ENCODE results near the gene CMTM8. TPM values are rescaled to one million over a fixed set of nuclear protein-coding genes. Genes with fewer than 3 reads are reported as not detected.

Gene CMTM8
- total and polyA plus RNA-seq, 2 experiments from 2014 or later = 19.9 to 24.5 TPM

- TF ChIP-seq ZNF462 (CRISPR knock-in tag; IDR thresholded peaks at IDR 0.05) (no peak), STAT1 (IDR thresholded peaks at IDR 0.05; ENCODE audit: unreplicated experiment) (no peak), ETS1 (IDR thresholded peaks at IDR 0.05) (no peak), ZNF331 (CRISPR knock-in tag; IDR thresholded peaks at IDR 0.05; ENCODE audit: low read depth) (no peak), CTCF (conservative IDR thresholded peaks at IDR 0.05; ENCODE audit: low read depth in 2 of 2) (no peak)
Measured at GRCh38 chr3:32297366-32297765, 58.9 kb downstream of the CMTM8 start (continued).

GRCh38 chr3:32301426-32301825 lies 62.9 kb downstream of the CMTM8 start:
- H3K36me3 Mint-ChIP-seq (ENCODE audit: low read depth) = no peaks in the 10 kb centered on the region
- peaks cover 54% of the 10 kb centered on the region for H3K4me1 Mint-ChIP-seq
- TF ChIP-seq EZH2phosphoT487 (IDR thresholded peaks at IDR 0.05; ENCODE audit: unreplicated experiment) = no peak
- no peak for TF ChIP-seq EZH2 (IDR thresholded peaks at IDR 0.05; ENCODE audit: low read depth, unreplicated experiment)
- TF ChIP-seq ETS1 (IDR thresholded peaks at IDR 0.05) = no peak
- no peak overlapping the region for H3K4me3 Mint-ChIP-seq
- no peak overlapping the region for H3K4me3 ChIP-seq
- H3K27me3 ChIP-seq (ENCODE audit: insufficient read depth) = no peaks in the 10 kb centered on the region
- no peak overlapping the region for H3K27ac Mint-ChIP-seq
- peaks cover under 1% of the 10 kb centered on the region; the same call in 1 of the 2 replicates for H3K9me2 ChIP-seq (ENCODE audit: insufficient read depth)
- no peaks in the 10 kb centered on the region for H3K36me3 ChIP-seq (ENCODE audit: insufficient read depth)
- H3K4me1 ChIP-seq (ENCODE audit: insufficient read depth) = peaks cover 36% of the 10 kb centered on the region
- H3K79me2 ChIP-seq (replicated peaks; ENCODE audit: insufficient read depth) = peaks cover 4% of the 10 kb centered on the region
- H4K20me1 ChIP-seq (replicated peaks; ENCODE audit: insufficient read depth) = no peaks in the 10 kb centered on the region
- no peak overlapping the region for H2AFZ ChIP-seq
- H3F3A ChIP-seq (replicated peaks; ENCODE audit: low read depth) = no peaks in the 10 kb centered on the region
- no peak overlapping the region for H3K4me2 ChIP-seq
- H3K27me3 Mint-ChIP-seq (ENCODE audit: insufficient read depth, low read depth, poor library complexity) = peaks cover 9% of the 10 kb centered on the region
- DNase-seq (ENCODE audit: low spot score) = no peak
- no peaks in the 10 kb centered on the region for H3K9me3 Mint-ChIP-seq
- no peak overlapping the region for H3K27ac ChIP-seq (ENCODE audit: low read depth)
- no peak for ATAC-seq
